RWPE1 (cell line): ENCODE measurements around the gene MYH14.

Experiments used
- CTCF ChIA-PET: fragments of 350-600 bp; sonication (Branson Sonifier 250); formaldehyde crosslinking; extraction: SDS; loops from one replicate; lab custom pipeline; 2021; lab: Yijun Ruan, JAX
- POLR2A ChIA-PET: fragments of 400-600 bp; formaldehyde crosslinking; extraction: SDS; loops from one replicate; lab custom pipeline; 2020; ENCODE audit warnings: antibody characterized with exemption; ENCODE audit not compliant: low non-redundant PET; lab: Yijun Ruan, JAX
- DNase-seq: peaks from one replicate; pipeline ENCODE4 v3.0.0; 2012; ENCODE audit warnings: low spot score
- H3K27ac ChIP-seq: fragments of 450-650 bp; 2 replicates; pipeline ENCODE4 v1.5.1; 2017
- CTCF ChIP-seq: fragments of 450-650 bp; conservative IDR thresholded peaks from 2 replicates; pipeline ENCODE4 v1.5.1; 2017; ENCODE audit warnings: low read depth, mild to moderate bottlenecking

Gene MYH14

DNA sequence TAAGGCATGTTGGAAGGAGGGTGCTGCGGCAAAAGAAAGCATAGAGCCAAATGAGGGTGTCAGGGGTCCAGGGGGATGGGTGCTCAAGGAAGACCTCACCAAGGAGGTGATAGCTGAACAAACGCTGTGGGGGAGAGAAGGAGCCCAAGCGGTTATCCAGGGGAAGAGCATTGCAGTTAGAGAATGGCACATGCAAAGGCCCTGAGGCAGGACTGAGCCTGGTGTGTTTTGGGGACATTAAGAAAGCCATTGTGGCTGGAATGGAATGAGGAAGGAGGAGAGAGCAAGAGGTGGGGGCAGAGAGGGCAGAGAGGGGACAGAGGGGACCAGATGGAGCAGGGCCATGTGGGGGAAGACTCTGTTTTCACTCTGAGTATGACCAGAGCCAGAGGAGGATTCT, 6.1 kb upstream of the MYH14 start:
- DNase-seq, result no peak
- ChIA-PET CTCF (no interaction called here), POLR2A (no interaction called here)
- H3K27ac ChIP-seq, result no peak overlapping the region
- no peak for TF ChIP-seq CTCF

DNA sequence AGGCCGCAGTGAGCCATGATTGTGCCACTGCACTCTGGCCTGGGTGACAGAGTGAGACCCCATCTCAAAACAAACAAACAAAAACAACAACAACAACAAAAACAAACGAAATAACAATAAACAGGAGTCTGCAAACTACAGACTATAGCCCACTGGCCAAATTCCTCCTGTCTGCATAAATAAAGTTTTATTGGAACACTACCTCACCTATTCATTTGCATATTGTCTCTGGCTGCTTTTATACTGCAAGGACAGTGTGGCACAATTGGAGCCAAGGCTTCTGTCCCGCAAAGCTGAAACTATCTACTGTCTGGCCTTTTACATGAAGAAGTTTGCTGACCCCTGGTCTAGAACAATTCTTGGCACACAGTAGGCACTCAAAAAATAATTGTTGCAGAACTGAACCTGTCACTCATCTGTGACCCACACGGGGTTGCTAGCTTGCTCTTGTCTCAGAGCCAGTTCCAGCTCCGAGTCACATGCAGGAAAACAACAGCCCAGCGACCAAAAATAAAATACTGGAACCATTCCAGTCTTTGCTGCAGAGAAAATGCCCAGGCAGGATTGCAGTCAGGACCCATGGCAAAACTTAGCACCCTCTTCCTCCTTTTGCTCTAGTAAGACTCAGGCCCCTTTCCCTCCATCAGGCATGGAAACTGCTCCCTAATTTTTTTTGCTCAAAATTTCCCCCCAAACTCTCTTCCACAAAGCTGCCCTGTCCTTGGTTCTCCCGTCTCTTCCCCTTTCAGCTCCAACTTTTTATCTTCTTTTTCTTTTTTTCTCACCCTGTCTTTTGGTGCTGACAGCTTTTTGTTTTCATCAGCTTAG, 4.8 kb upstream of the MYH14 start:
- ChIA-PET POLR2A (interaction anchor here (0.6 kb wide), 1 partner anchor 228 kb away, joined by 5 read pairs; no protein-coding TSS in a partner anchor), CTCF (no interaction called here)
- H3K27ac ChIP-seq, result no peak overlapping the region
- no peak for TF ChIP-seq CTCF
- no peak for DNase-seq

DNA sequence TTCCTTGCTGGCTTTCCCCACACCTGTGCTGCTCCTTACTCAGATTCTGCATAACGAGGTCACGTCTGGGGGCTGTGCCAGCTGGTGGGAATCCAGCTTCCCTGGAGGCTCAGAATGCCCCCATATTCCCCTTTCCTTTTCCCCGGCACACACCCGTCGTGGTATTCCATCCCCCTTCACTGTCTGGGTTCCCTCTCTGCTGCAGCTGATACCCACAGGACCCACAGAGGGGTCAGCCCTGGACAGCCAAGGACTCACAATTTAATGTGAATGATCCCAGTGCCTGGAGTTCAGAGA, 4.2 kb upstream of the MYH14 start:
- no peak for TF ChIP-seq CTCF
- DNase-seq, result no peak
- no peak overlapping the region for H3K27ac ChIP-seq
- POLR2A ChIA-PET, result no interaction called here
- CTCF ChIA-PET, result interaction anchor here (0.9 kb wide), 1 partner anchor 63 kb away, joined by 3 read pairs; no protein-coding TSS in a partner anchor

GRCh38 chr19:50202386-50202785, 1.0 kb upstream of the MYH14 start:
- ChIA-PET CTCF (interaction anchor here (0.6 kb wide), 1 partner anchor 67 kb away, joined by 4 read pairs; no protein-coding TSS in a partner anchor), POLR2A (no interaction called here)
- TF ChIP-seq CTCF, result no peak
- H3K27ac ChIP-seq, result no peak overlapping the region
- no peak for DNase-seq

DNA sequence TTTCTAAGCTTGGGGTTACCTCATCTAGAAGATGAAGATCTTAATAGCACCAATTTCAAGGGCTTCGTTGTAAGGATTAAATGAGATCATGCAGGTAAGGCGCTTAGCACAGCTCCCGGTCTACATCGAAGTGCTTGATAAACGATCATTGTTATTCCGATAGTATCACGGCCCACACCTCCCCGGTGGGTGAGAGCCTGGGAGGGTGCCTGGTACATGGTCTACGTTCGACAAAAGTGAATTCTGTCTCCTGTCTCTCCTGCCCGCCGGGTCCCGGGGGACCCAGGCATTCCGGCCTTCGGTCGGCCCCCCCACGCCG, 501 bp upstream of the MYH14 start:
- H3K27ac ChIP-seq, result no peak overlapping the region
- no peak for DNase-seq
- CTCF ChIA-PET, result interaction anchor here (0.6 kb wide), 1 partner anchor 12 kb away, joined by 4 read pairs; no protein-coding TSS in a partner anchor
- POLR2A ChIA-PET, result no interaction called here
- TF ChIP-seq CTCF, result no peak

- TF ChIP-seq CTCF, result no peak
- ChIA-PET POLR2A (no interaction called here), CTCF (no interaction called here)
- DNase-seq, result no peak
- H3K27ac ChIP-seq, result no peak overlapping the region
These were observed 633 bp downstream of the MYH14 start for GRCh38 chr19:50204081-50204428.
